H1 (cell line): ENCODE results near the gene RASSF5. TPM values are rescaled to one million over a fixed set of nuclear protein-coding genes. Genes with fewer than 3 reads are reported as not detected.

Experiments
- CTCF ChIA-PET: fragments of 300-600 bp; sonication (Branson Sonifier 250); formaldehyde crosslinking; loops from one replicate; lab custom pipeline; 2021; ENCODE audit not compliant: partially characterized antibody; lab: Charles Lee
- POLR2A ChIA-PET: fragments of 300-600 bp; sonication (Branson Sonifier 250); formaldehyde crosslinking; loops from one replicate; lab custom pipeline; 2021; ENCODE audit warnings: inconsistent platforms; ENCODE audit not compliant: partially characterized antibody; lab: Charles Lee
- DNase-seq, 2 experiments: peaks; one replicate each; pipeline versions ENCODE4 v3.0.0 to v3.0.0-alpha.2; 2010 to 2022; ENCODE audit warnings: low spot score in 2 of 2, low read depth in 1 of 2, mixed read lengths in 1 of 2
- FAIRE-seq: peaks from 2 replicates; lab custom pipeline; 2011; peaks lifted over from hg19 to GRCh38; lab: Jason Lieb, UNC
- H2AFZ ChIP-seq: 2 replicates; pipeline ENCODE4 v1.8.1; 2012; ENCODE audit warnings: low read length, inconsistent platforms
- H2AK5ac ChIP-seq: 2 replicates; pipeline ENCODE4 v1.6.1; 2013; ENCODE audit warnings: low read depth, low read length
- H2BK120ac ChIP-seq: replicated peaks from 2 replicates; pipeline ENCODE3; 2013; ENCODE audit warnings: low read depth, low read length, inconsistent platforms
- H2BK12ac ChIP-seq: 2 replicates; pipeline ENCODE4 v1.6.1; 2013; ENCODE audit warnings: low read depth, low read length
- H2BK15ac ChIP-seq: 2 replicates; pipeline ENCODE4 v1.6.1; 2013; ENCODE audit warnings: low read length
- H2BK20ac ChIP-seq: 2 replicates; pipeline ENCODE4 v1.6.1; 2013; ENCODE audit warnings: low read length
- H2BK5ac ChIP-seq: 2 replicates; pipeline ENCODE4 v1.6.1; 2013; ENCODE audit warnings: low read depth, low read length
- H3K14ac ChIP-seq: 2 replicates; pipeline ENCODE4 v1.6.1; 2013; ENCODE audit warnings: inconsistent platforms; ENCODE audit not compliant: insufficient read length
- H3K18ac ChIP-seq: 2 replicates; pipeline ENCODE4 v1.6.1; 2013; ENCODE audit warnings: low read length; ENCODE audit errors: extremely low read depth
- H3K23ac ChIP-seq: 2 replicates; pipeline ENCODE4 v1.6.1; 2013; ENCODE audit warnings: inconsistent platforms; ENCODE audit not compliant: insufficient read length
- H3K23me2 ChIP-seq: 2 replicates; pipeline ENCODE4 v1.6.1; 2013; ENCODE audit warnings: low read depth, low read length
- H3K27ac ChIP-seq: 2 replicates; pipeline ENCODE4 v1.6.1; 2011; ENCODE audit warnings: low read depth, low read length, inconsistent platforms
- H3K27me3 ChIP-seq, 4 experiments: replicated peaks in 1 of 4; 1 replicate in 1 of 4; 2 replicates in 3 of 4; pipeline versions ENCODE4 v1.6.1 to v1.8.1; 2011 to 2013; ENCODE audit warnings: low read length in 3 of 4, mild to moderate bottlenecking in 3 of 4, inconsistent platforms in 2 of 4, mixed read lengths in 2 of 4, moderate library complexity in 1 of 4; ENCODE audit not compliant: control insufficient read depth in 3 of 4, insufficient read depth in 3 of 4; ENCODE audit errors: extremely low read depth in 1 of 4
- H3K36me3 ChIP-seq, 4 experiments: 2 replicates each; pipeline versions ENCODE4 v1.6.1 to v1.8.1; 2011 to 2013; ENCODE audit warnings: mild to moderate bottlenecking in 4 of 4, low read length in 3 of 4, moderate library complexity in 2 of 4, control low read depth in 1 of 4, inconsistent platforms in 1 of 4; ENCODE audit not compliant: insufficient read depth in 4 of 4, control insufficient read depth in 2 of 4
- H3K4ac ChIP-seq: replicated peaks from 2 replicates; pipeline ENCODE3; 2013; ENCODE audit warnings: low read length, low read depth, mixed read lengths, inconsistent platforms; ENCODE audit not compliant: insufficient read length
- H3K4me1 ChIP-seq, 4 experiments: replicated peaks in 1 of 4; 1 replicate in 1 of 4; 2 replicates in 3 of 4; pipeline versions ENCODE4 v1.6.1 to v1.8.1; 2011 to 2013; ENCODE audit warnings: low read length in 3 of 4, inconsistent platforms in 2 of 4, mixed read lengths in 1 of 4; ENCODE audit not compliant: insufficient read depth in 4 of 4, control insufficient read depth in 3 of 4
- H3K4me2 ChIP-seq, 2 experiments: 2 replicates each; pipeline versions ENCODE4 v1.6.1 to v1.8.1; 2011 to 2013; ENCODE audit warnings: low read depth in 2 of 2, low read length in 2 of 2, control low read depth in 1 of 2, inconsistent platforms in 1 of 2, mild to moderate bottlenecking in 1 of 2; ENCODE audit not compliant: insufficient read depth in 1 of 2
- H3K4me3 ChIP-seq, 4 experiments: fragments of 200-600, 300-600 bp in 1 of 4; sonication (generic), shearing (Covaris generic), sonication (Bioruptor Twin) in 1 of 4; 2 replicates each; pipeline versions ENCODE4 v1.5.1 to v1.8.1; 2011 to 2016; ENCODE audit warnings: low read length in 4 of 4, low read depth in 3 of 4, control low read depth in 2 of 4, inconsistent platforms in 2 of 4, mild to moderate bottlenecking in 2 of 4, mixed read lengths in 1 of 4, moderate library complexity in 1 of 4; ENCODE audit not compliant: insufficient read depth in 2 of 4; ENCODE audit errors: extremely low read depth in 1 of 4
- H3K56ac ChIP-seq: replicated peaks from 2 replicates; pipeline ENCODE3; 2013; ENCODE audit warnings: low read depth, mild to moderate bottlenecking, mixed read lengths, low read length, inconsistent platforms; ENCODE audit not compliant: insufficient read length
- H3K79me1 ChIP-seq: 2 replicates; pipeline ENCODE4 v1.6.1; 2013; ENCODE audit warnings: low read depth, low read length, control low read depth
- H3K79me2 ChIP-seq, 2 experiments: 2 replicates each; pipeline versions ENCODE4 v1.6.1 to v1.8.1; 2012 to 2013; ENCODE audit warnings: low read length in 2 of 2, mild to moderate bottlenecking in 2 of 2, inconsistent platforms in 1 of 2; ENCODE audit not compliant: insufficient read depth in 2 of 2, control insufficient read depth in 1 of 2
- H3K9ac ChIP-seq, 4 experiments: replicated peaks in 1 of 4; 1 replicate in 1 of 4; 2 replicates in 3 of 4; pipeline versions ENCODE4 v1.6.1 to v1.8.1; 2011 to 2013; ENCODE audit warnings: low read depth in 3 of 4, low read length in 3 of 4, control low read depth in 2 of 4, mild to moderate bottlenecking in 2 of 4, moderate library complexity in 2 of 4, inconsistent platforms in 1 of 4; ENCODE audit errors: extremely low read depth in 1 of 4
- H3K9me3 ChIP-seq, 2 experiments: 2 replicates each; pipeline versions ENCODE4 v1.6.1 to v1.8.1; 2012 to 2013; ENCODE audit warnings: mild to moderate bottlenecking in 2 of 2, moderate library complexity in 2 of 2, control low read depth in 1 of 2, inconsistent platforms in 1 of 2, low read depth in 1 of 2, low read length in 1 of 2, mixed read lengths in 1 of 2; ENCODE audit not compliant: insufficient read depth in 2 of 2
- H4K20me1 ChIP-seq, 2 experiments: replicated peaks in 1 of 2; 2 replicates each; pipeline versions ENCODE3 to v1.8.1; 2011 to 2013; ENCODE audit warnings: inconsistent platforms in 2 of 2, low read length in 2 of 2, mild to moderate bottlenecking in 1 of 2; ENCODE audit not compliant: insufficient read depth in 2 of 2, control insufficient read depth in 1 of 2
- H4K5ac ChIP-seq: 2 replicates; pipeline ENCODE4 v1.6.1; 2013; ENCODE audit warnings: low read length, low read depth, mixed read lengths, inconsistent platforms; ENCODE audit not compliant: insufficient read length
- H4K8ac ChIP-seq: 2 replicates; pipeline ENCODE4 v1.8.0; 2013; ENCODE audit warnings: mild to moderate bottlenecking, moderate library complexity, low read length, inconsistent platforms; ENCODE audit not compliant: insufficient read depth; ENCODE audit errors: extremely low read depth
- H4K91ac ChIP-seq: replicated peaks from 2 replicates; pipeline ENCODE3; 2013; ENCODE audit warnings: low read length, mixed read lengths, inconsistent platforms; ENCODE audit not compliant: insufficient read length
- CBX8 ChIP-seq: fragments of 300-800, 300-1000 bp; sonication (generic); IDR thresholded peaks from 2 replicates; pipeline ENCODE4 v1.7.1; 2016; ENCODE audit warnings: low read depth, low read length, borderline replicate concordance
- CHD2 ChIP-seq: IDR thresholded peaks from 2 replicates; pipeline ENCODE4 v1.6.1; 2012; ENCODE audit warnings: low read length, improper control_type of control experiment
- EGR1 ChIP-seq: IDR thresholded peaks from 2 replicates; pipeline ENCODE4 v1.6.1; 2011; ENCODE audit warnings: low read depth, low read length, borderline replicate concordance
- GABPA ChIP-seq: IDR thresholded peaks from 2 replicates; pipeline ENCODE4 v1.6.1; 2011; ENCODE audit warnings: mild to moderate bottlenecking, low read length, moderate library complexity, borderline replicate concordance; ENCODE audit not compliant: insufficient read depth
- JUN ChIP-seq: IDR thresholded peaks from 2 replicates; pipeline ENCODE4 v1.6.1; 2011; ENCODE audit warnings: low read depth, mild to moderate bottlenecking, improper control_type of control experiment, low read length
- JUND ChIP-seq: IDR thresholded peaks from 2 replicates; pipeline ENCODE4 v1.6.1; 2011; ENCODE audit warnings: mild to moderate bottlenecking, improper control_type of control experiment, low read length
- RBBP5 ChIP-seq: IDR thresholded peaks from 2 replicates; pipeline ENCODE4 v1.7.1; 2012; ENCODE audit warnings: low read depth, mild to moderate bottlenecking, inconsistent platforms, low read length, moderate library complexity, borderline replicate concordance
- SAP30 ChIP-seq: fragments of 300-600 bp; sonication (generic); IDR thresholded peaks from 2 replicates; pipeline ENCODE4 v1.7.1; 2012; ENCODE audit warnings: low read length, moderate library complexity, mild to moderate bottlenecking, inconsistent platforms; ENCODE audit not compliant: insufficient read depth, insufficient replicate concordance
- SIN3A ChIP-seq, 2 experiments: IDR thresholded peaks in 1 of 2; conservative IDR thresholded peaks in 1 of 2; 2 replicates each; pipeline ENCODE4 v1.6.1; 2011 to 2012; ENCODE audit warnings: low read length in 2 of 2, improper control_type of control experiment in 1 of 2, low read depth in 1 of 2, mild to moderate bottlenecking in 1 of 2
- SP2 ChIP-seq: IDR thresholded peaks from 2 replicates; pipeline ENCODE4 v1.6.1; 2012; ENCODE audit warnings: mild to moderate bottlenecking, low read length, inconsistent platforms
- SP4 ChIP-seq: IDR thresholded peaks from 2 replicates; pipeline ENCODE4 v1.6.1; 2012; ENCODE audit warnings: low read length, inconsistent platforms
- SRF ChIP-seq: IDR thresholded peaks from 2 replicates; pipeline ENCODE4 v1.6.1; 2011; ENCODE audit warnings: mild to moderate bottlenecking, low read depth, low read length, moderate library complexity
- WGBS, 2 experiments: shearing (Covaris generic) in 1 of 2; methylation state at CpG; one replicate each; pipeline versions ENCODE4 v1.1.6 to v1.1.7; 2013 to 2015; ENCODE audit warnings: low lambda C conversion rate in 2 of 2, mixed read lengths in 2 of 2, inconsistent platforms in 1 of 2, low coverage in 1 of 2, missing lambda C conversion rate in 1 of 2; ENCODE audit not compliant: insufficient replicate concordance in 2 of 2, insufficient coverage in 1 of 2, insufficient read length in 1 of 2; ENCODE audit errors: extremely low coverage in 1 of 2, missing lambda C conversion rate in 1 of 2; 5-methylcytosine and 5-hydroxymethylcytosine counted together
- polyA plus RNA-seq, 7 experiments: library from polyadenylated mRNA; depleted of rRNA in 3 of 7; stranded (reverse) in 5 of 7; unstranded in 2 of 7; fragments of >200 nt in 5 of 7; fragments of 200-250 nt in 2 of 7; gene quantifications; 1 replicate in 5 of 7; 2 replicates in 1 of 7; 4 replicates in 1 of 7; pipeline versions ENCODE4 v1.2.1 to v1.2.3, GENCODE V29; 2011 to 2013; ENCODE audit warnings: missing spikeins in 2 of 7, mixed read lengths in 2 of 7
- total RNA-seq: library from RNA; stranded (reverse); fragmentation: NEBNext Ultra II Directional; extraction: Animal tissue kit (Norgen Biotek cat#: 25700); gene quantifications from 2 replicates; pipeline ENCODE4 v1.2.1, GENCODE V29; 2021
- TF ChIP-seq, protein P1 (sequence below): IDR thresholded peaks from 2 replicates; pipeline ENCODE4 v1.6.1; 2011; ENCODE audit warnings: low read length, improper control_type of control experiment

The RASSF5 gene
- total and polyA plus RNA-seq, 2 of the 8 experiments (the other 6 are each of a cell fraction or from before 2014, with no cell fraction given): 0.82 to 1.8 TPM

DNA sequence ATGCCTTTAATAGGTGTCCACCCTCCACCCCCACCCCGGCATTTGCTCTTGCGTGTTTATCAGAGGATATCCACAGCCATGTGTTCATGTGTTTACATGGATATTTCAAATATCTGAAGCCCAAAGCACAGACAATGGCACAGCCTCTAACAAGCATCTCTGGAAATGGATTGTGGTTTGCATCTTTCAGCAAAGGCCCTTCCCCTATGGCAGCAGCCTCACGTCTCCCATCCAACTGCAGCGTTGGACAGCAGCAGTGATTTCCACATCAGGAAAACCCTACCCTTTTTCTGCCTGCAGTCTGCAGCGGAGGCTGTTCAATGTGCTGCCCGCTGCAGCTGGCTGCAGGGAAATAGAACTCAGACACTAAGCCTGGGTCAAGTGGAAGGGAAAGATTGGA lies 1.6 kb downstream of the RASSF5 start:
- H3K23ac ChIP-seq: no peak overlapping the region
- CTCF ChIA-PET: interaction anchor here (0.7 to 1.9 kb wide), 2 partner anchors 37 to 51 kb away, joined by 3 to 4 read pairs; no protein-coding TSS in a partner anchor
- H3K4me3 ChIP-seq: no peak overlapping the region
- H2BK20ac ChIP-seq: no peak overlapping the region
- H3K4me2 ChIP-seq: no peak overlapping the region; a peak in 1 of 4 replicates
- no peak overlapping the region for H3K14ac ChIP-seq
- H3K9ac ChIP-seq: no peak overlapping the region
- no peak overlapping the region for H3K18ac ChIP-seq
- peaks cover 9% of the 10 kb centered on the region; the same call in 1 of the 2 replicates for H3K23me2 ChIP-seq
- no peak overlapping the region for H2BK5ac ChIP-seq
- H3K79me1 ChIP-seq: no peaks in the 10 kb centered on the region
- H2AFZ ChIP-seq: no peak overlapping the region
- FAIRE-seq (no peak), DNase-seq (no peak)
- H3K56ac ChIP-seq: no peak overlapping the region
- WGBS, 2 experiments: 84% methylated on average over 6 of the region's 6 CpGs; no CpG with 5 or more reads in 1 of the 2 experiments
- no peak for TF ChIP-seq SP2
- TF ChIP-seq SAP30: no peak
- no peak for TF ChIP-seq CBX8
- TF ChIP-seq CHD2: no peak
- TF ChIP-seq, protein P1, sequence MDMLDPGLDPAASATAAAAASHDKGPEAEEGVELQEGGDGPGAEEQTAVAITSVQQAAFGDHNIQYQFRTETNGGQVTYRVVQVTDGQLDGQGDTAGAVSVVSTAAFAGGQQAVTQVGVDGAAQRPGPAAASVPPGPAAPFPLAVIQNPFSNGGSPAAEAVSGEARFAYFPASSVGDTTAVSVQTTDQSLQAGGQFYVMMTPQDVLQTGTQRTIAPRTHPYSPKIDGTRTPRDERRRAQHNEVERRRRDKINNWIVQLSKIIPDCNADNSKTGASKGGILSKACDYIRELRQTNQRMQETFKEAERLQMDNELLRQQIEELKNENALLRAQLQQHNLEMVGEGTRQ: no peak
- TF ChIP-seq JUN: no peak
- TF ChIP-seq SP4: no peak
- TF ChIP-seq SRF: no peak
- TF ChIP-seq RBBP5: no peak
- no peak for TF ChIP-seq GABPA
- TF ChIP-seq JUND: no peak
- TF ChIP-seq SIN3A (conservative IDR thresholded peaks at IDR 0.05 in 1 of 2, IDR thresholded peaks at IDR 0.05 in 1 of 2; ENCODE audit: low read depth in 1 of 2, low read length in 2 of 2): no peak
- TF ChIP-seq EGR1: no peak
- no peaks in the 10 kb centered on the region for H3K36me3 ChIP-seq
- no peaks in the 10 kb centered on the region for H3K79me2 ChIP-seq
- H3K27me3 ChIP-seq: peaks cover 17 to 49% (median 47%) of the 10 kb centered on the region in 4 experiments
- H4K8ac ChIP-seq: no peak overlapping the region
- no peak overlapping the region for H2BK120ac ChIP-seq
- POLR2A ChIA-PET: interaction anchor here (0.7 to 1.4 kb wide), 2 partner anchors 17 to 39 kb away, joined by 3 read pairs; partner anchors contain the start of gene IKBKE
- no peaks in the 10 kb centered on the region for H3K9me3 ChIP-seq
- peaks cover 0 to 5% of the 10 kb centered on the region in 2 experiments for H4K20me1 ChIP-seq
- H3K4me1 ChIP-seq: peaks cover 3 to 19% (median 7%) of the 10 kb centered on the region in 4 experiments; a peak in 6 of 7 replicates
- no peak overlapping the region for H4K91ac ChIP-seq
- no peak overlapping the region for H2AK5ac ChIP-seq
- H2BK12ac ChIP-seq: no peak overlapping the region
- H3K4ac ChIP-seq: no peak overlapping the region
- no peak overlapping the region for H3K27ac ChIP-seq
- no peak overlapping the region for H4K5ac ChIP-seq
- H2BK15ac ChIP-seq: no peak overlapping the region
